Cardiac muscle cell (in vitro differentiated cells and primary cell): ENCODE measurements around the gene SAMD3. TPM values are rescaled to one million over a fixed set of nuclear protein-coding genes. Genes with fewer than 3 reads are reported as not detected.
"Not testable (repeated sequence)": the region's sequence is repeated elsewhere in the genome, so short reads cannot be mapped to it uniquely, and the experiment has no call there.

Source experiments
- DNase-seq, 2 donors: peaks; one replicate each; pipeline versions ENCODE4 v3.0.0 to v3.0.0-alpha.2; 2010 to 2017; ENCODE audit warnings: low read depth in 1 of 2, low spot score in 1 of 2
- H3K27ac ChIP-seq: fragments of 200-600 bp; sonication (generic); 2 replicates; pipeline ENCODE4 v1.5.1; 2016
- H3K27me3 ChIP-seq: fragments of 200-600 bp; sonication (generic); 2 replicates; pipeline ENCODE4 v1.6.0; 2016; ENCODE audit warnings: control low read depth
- H3K36me3 ChIP-seq: fragments of 200-600 bp; sonication (generic); 2 replicates; pipeline ENCODE4 v1.5.1; 2016; ENCODE audit warnings: control low read depth
- H3K4me1 ChIP-seq: fragments of 200-600 bp; sonication (generic); 2 replicates; pipeline ENCODE4 v1.8.1; 2017; ENCODE audit warnings: low read depth, mild to moderate bottlenecking, mixed run types
- H3K4me3 ChIP-seq: fragments of 200-600 bp; sonication (generic); 2 replicates; pipeline ENCODE4 v1.5.1; 2016; ENCODE audit warnings: mild to moderate bottlenecking
- H3K9me3 ChIP-seq: fragments of 200-600 bp; sonication (generic); 2 replicates; pipeline ENCODE4 v1.5.1; 2017; ENCODE audit warnings: low read depth, mild to moderate bottlenecking, control low read depth
- CTCF ChIP-seq: IDR thresholded peaks from 2 replicates; pipeline ENCODE4 v1.5.1; 2012; ENCODE audit warnings: low read depth, mild to moderate bottlenecking, low read length
- polyA plus RNA-seq: library from polyadenylated mRNA; unstranded; fragments of >200 nt; fragmentation: Nextera tagmentation; extraction: Ambion mirVana; gene quantifications from 2 replicates; pipeline ENCODE4 v1.2.1, GENCODE V29; 2016
- total RNA-seq: library from RNA; depleted of rRNA; stranded (reverse); fragments of >200 nt; gene quantifications from 2 replicates; pipeline ENCODE4 v1.2.3, GENCODE V29; 2016

The SAMD3 gene
- total and polyA plus RNA-seq, 2 experiments from 2014 or later = not detected

- peak in 1 of 2 donors; percentile 0 for DNase-seq
- TF ChIP-seq CTCF = no peak
Measured at GRCh38 chr6:130183271-130184222, 39.2 kb downstream of the SAMD3 start.

GRCh38 chr6:130182466-130182865 lies 40.3 kb downstream of the SAMD3 start:
- Histone ChIP-seq H3K4me1 (peaks cover 15% of the 10 kb centered on the region), H3K27me3 (no peaks in the 10 kb centered on the region), H3K36me3 (no peaks in the 10 kb centered on the region), H3K4me3 (no peak overlapping the region), H3K27ac (no peak overlapping the region), H3K9me3 (no peaks in the 10 kb centered on the region)
- no peak for TF ChIP-seq CTCF
- DNase-seq = no peak

More at GRCh38 chr6:130183271-130184222, 39.2 kb downstream of the SAMD3 start:
- H3K27me3 ChIP-seq = no peaks in the 10 kb centered on the region
- no peaks in the 10 kb centered on the region for H3K36me3 ChIP-seq
- no peaks in the 10 kb centered on the region for H3K9me3 ChIP-seq
- no peak overlapping the region for H3K4me3 ChIP-seq
- H3K27ac ChIP-seq = no peak overlapping the region
- peaks cover 15% of the 10 kb centered on the region for H3K4me1 ChIP-seq

GRCh38 chr6:130178692-130179091 lies 44.1 kb downstream of the SAMD3 start:
- Histone ChIP-seq H3K4me3 (no peak overlapping the region), H3K4me1 (peaks cover 9% of the 10 kb centered on the region), H3K27ac (no peak overlapping the region), H3K27me3 (no peaks in the 10 kb centered on the region), H3K9me3 (no peaks in the 10 kb centered on the region), H3K36me3 (no peaks in the 10 kb centered on the region)
- TF ChIP-seq CTCF = no peak
- peak in 1 of 2 donors; percentile 85 for DNase-seq

GRCh38 chr6:130176378-130176777 lies 46.4 kb downstream of the SAMD3 start:
- Histone ChIP-seq H3K27me3 (no peaks in the 10 kb centered on the region), H3K9me3 (no peaks in the 10 kb centered on the region), H3K4me1 (no peaks in the 10 kb centered on the region), H3K4me3 (no peak overlapping the region), H3K36me3 (no peaks in the 10 kb centered on the region), H3K27ac (no peak overlapping the region)
- no peak for TF ChIP-seq CTCF
- DNase-seq = no peak

- not testable (repeated sequence) for H3K4me1 ChIP-seq
Measured at GRCh38 chr6:130173377-130174004, 49.3 kb downstream of the SAMD3 start.

DNA sequence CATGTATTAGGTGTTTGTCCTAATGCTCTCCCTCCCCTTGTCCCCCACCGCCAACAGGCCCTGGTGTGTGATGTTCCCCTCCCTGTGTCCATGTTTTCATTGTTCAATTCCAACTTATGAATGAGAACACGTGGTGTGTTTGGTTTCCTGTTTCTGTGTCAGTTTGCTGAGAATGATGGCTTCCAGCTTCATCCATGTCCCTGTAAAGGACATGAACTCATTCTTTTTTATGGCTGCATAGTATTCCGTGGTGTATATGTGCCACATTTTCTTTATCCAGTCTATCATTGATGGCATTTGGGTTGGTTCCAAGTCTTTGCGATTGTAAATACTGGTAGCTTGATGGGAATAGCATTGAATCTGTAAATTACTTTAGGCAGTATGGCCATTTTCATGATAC lies 52.6 kb downstream of the SAMD3 start:
- H3K4me1 ChIP-seq, H3K4me3 ChIP-seq, H3K27me3 ChIP-seq, DNase-seq, H3K36me3 ChIP-seq, H3K27ac ChIP-seq, H3K9me3 ChIP-seq: not testable (repeated sequence)

More at GRCh38 chr6:130173377-130174004, 49.3 kb downstream of the SAMD3 start:
- DNase-seq, H3K9me3 ChIP-seq, H3K36me3 ChIP-seq, H3K27ac ChIP-seq, H3K4me3 ChIP-seq, H3K27me3 ChIP-seq: not testable (repeated sequence)
